Brain pericyte (primary cell): ENCODE measurements around the gene PARG.
"Not testable (repeated sequence)": the region's sequence is repeated elsewhere in the genome, so short reads cannot be mapped to it uniquely, and the experiment has no call there.

Experiments
- DNase-seq: peaks from one replicate; pipeline ENCODE4 v3.0.0-alpha.2; 2012; ENCODE audit warnings: low read depth, low spot score

Gene PARG

DNA sequence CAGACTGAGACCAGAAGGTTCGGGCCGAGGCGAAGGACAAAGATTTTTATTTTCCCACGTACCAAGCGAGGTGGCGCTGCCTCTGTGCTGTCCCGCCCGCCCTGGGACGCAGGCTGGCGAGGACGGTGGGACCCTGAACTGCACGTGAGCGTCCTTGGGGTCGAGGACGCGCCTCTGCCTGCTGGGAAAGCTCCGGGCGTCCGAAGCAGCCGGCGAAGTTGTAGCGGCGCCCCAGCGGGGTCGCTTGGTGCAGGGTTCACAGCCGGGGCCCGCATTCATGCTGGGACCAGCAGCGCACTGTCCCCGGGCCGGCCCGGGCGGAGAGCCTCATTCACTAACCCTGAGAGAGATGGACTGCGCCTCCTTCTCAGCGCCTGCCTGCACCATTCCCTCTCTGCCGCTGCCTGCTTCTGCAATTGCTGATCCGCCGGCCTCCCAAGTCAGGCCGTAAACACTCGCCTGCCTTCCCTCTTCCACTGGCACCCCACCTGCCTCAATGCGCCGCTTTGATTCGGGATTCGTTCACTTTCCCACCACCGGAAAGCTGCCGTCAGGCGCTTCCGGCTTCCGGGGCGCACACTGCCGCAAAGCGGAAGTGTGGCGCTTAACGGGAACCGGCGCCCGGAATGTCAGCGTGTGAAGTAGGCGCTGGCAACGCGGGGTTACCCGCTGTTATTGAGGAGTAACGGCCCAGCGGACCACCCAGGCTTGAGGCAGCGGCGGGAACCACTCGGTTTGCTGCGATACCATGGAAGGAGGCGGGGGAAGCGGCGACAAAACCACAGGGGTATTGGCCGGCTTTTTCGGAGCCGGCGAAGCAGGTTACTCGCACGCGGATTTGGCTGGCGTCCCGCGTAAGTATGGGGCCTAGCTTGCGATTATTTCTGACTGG, at the start of gene PARG, which contains the start of gene TIMM23B:
PARG (minus strand) TSS at position 581 of the 892 bp plus-strand sequence; CDS start at position 279, 302 bp downstream.
TIMM23B (plus strand) TSS at position 607 of the 892 bp plus-strand sequence; CDS start at position 749, 142 bp downstream.
- peak; percentile 22 for DNase-seq

DNA sequence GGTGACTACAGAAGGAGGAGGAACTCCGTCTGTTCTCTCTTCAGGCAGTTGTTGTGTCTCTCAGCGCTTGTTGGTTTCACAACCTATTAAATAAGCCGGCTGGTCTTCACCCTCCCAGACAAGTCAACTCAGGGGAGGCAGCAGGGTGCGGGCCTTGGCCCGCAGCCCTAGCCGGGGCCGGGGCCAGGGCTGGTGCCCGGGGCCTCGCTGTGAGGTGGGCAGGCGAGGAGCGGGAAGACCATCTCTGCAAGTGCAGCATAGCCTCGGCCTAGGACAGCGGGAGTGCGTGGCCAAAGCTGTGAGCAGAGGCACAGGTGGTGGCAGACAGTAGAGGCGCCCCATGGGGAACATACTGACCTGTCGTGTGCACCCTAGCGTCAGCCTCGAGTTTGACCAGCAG, 46.5 kb upstream of the PARG start, which contains the start of gene AGAP6:
AGAP6 (plus strand) TSS at position 31 of the 400 bp plus-strand sequence; CDS start at position 341, 310 bp downstream.
- not testable (repeated sequence) for DNase-seq

DNA sequence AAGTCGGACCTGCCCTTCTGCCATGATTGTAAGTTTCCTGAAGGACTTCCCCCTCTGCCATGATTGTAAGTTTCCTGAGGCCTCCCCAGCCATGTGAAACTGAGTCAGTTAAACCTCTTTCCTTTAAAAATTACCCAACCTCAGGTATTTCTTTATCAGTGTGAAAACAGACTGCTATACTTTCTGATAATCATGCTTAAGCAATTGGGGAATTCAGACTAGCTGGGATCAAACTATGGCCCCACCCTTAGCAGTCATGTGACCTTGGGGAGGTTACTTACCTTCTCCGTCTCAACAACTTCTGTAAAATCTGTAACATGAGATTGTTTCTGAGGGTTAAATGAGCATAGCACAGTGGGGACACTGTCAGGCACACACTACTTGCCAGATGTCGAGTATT, 45.4 kb upstream of the PARG start:
- DNase-seq = not testable (repeated sequence)

DNA sequence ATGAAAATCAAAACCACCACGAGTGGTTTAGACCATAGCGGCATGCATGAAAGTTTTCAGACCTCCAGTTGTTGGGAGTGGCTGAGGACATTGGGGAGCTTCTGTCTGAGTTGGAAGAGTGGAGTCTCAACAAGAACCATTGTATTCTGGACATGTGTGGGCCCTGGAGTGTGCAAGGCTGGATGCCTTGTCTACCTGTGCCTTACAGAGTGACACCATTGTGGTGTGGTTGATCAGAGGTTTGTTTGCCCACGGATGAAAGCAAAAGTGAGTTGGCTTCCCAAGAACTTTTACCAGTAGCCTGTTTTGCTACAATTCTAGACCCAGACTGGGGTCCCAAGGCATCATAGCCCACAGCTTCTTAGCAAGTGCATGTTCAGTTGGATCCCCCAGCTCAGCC, 35.9 kb upstream of the PARG start:
- DNase-seq = not testable (repeated sequence)

DNA sequence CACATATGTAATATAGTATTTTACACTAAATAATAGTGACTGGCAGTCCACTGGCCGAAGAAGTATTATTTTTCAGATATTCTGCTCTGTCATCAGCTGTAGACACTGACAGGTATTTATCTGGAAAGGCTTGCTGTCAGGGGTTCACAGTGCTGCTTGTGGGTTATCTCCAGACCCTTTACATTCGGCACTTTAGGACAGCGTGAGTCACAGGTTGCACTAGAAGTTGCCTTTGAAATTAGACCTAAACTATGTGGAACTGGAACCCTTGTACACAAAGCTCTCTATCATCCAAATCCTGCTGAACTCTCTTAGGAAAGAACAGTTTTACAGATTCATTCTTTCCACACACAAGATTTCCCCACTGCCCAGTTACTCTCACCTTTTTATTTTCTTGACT, 30.3 kb upstream of the PARG start:
- not testable (repeated sequence) for DNase-seq

DNA sequence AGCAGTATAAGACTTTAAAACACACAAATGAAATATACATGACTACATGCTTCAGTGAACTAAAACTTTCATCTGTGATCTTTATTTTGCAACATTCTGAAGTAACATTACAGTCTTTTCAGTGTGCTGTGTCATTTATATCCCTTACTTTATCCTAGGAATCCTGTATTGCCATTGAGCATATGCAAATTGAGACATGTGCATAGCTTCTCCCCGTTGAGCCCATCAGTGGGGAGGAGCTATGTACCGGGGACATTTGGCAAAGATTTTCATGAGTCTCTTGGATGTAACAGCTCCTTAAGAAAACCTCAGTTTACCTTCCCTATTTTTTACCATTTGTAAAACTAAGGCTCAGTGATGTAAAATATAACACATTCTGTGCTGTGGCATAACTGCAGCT, 29.6 kb upstream of the PARG start:
- not testable (repeated sequence) for DNase-seq

DNA sequence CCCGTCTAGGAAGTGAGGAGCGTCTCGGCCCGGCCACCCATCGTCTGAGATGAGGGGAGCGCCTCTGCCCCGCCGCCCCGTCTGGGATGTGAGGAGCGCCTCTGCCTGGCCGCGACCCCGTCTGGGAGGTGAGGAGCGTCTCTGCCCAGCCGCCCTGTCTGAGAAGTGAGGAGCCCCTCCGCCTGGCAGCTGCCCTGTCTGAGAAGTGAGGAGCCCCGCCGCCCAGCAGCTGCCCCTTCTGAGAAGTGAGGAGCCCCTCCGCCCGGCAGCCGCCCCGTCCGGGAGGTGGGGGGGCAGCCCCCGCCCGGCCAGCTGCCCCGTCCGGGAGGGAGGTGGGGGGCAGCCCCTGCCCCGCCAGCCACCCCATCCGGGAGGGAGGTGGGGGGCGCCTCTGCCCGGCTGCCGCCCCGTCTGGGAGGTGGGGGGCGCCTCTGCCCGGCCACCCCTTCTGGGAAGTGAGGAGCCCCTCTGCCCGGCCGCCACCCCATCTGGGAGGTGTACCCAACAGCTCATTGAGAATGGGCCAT, 28.6 kb upstream of the PARG start:
- not testable (repeated sequence) for DNase-seq

DNA sequence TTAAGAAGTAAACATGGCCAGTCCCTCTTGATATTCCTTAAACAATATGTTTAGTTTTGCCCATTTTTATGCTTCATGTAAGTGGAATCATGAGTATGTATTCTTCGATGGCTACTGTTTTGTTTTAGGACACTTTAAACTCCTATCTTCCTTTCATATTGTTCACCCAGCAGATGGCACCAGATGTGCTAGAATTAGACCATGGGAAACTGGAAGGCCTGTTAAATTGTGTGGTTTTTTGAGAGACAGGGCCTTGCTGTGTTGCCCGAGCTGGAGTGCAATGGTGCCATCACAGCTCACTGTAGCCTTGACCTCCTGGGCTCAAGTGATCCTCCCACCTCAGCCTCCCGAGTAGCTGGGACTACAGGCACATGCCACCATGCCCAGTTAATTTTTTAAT, 11.3 kb upstream of the PARG start:
- DNase-seq = not testable (repeated sequence)

DNA sequence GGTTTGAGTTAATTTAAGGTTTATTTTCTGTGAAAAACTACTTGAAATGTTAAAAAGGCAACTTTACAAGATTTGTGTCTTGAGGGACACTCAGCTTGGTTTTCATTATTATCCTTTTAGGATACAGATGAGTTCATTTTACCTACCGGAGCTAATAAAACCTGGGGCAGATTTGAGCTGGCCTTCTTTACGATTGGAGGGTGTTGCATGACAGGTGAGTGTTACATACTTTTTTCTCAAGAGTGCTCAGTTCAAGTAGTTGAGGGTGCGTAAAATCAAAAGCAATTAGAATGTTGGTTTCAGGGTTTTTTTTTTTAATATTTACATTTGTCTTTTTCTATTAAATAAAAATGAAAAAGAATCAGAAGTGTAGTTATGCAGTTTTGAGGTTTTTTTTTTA, 10.2 kb upstream of the PARG start:
- DNase-seq = not testable (repeated sequence)

DNA sequence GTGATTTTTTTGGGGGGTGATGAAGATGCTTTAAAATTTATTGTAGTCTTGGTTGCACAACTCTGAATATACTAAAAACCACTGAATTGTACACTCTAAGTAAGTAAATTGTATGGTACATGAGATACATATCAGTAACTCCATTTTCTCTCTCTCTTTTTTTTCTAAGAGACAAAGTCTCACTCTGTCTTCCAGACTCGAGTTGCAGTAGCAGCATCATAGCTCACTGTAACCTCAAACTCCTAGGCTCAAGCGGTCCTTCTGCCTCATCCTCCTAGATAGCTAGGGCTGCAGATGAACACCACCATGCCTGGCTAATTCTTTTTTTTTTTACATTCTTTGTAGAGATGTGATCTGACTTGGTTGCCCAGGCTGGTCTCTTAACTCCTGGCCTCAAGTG, 6.9 kb upstream of the PARG start:
- not testable (repeated sequence) for DNase-seq

DNA sequence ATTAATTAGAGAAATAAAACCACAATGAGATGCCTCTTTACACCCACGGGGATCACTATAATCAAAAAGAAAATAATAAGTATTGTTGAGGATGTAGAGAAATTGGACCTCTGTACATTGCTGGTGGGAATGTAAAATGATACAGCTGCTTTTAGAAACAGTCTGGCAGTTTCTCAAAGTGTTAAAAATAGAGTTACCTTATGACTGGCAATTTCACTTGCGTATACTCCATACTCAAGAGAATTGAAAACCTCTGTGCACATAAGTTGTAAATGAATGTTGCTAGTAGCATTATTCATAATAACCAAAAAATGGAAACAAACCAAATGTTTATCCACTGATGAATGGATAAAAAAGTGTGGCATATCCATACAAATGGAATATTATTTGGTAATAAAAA, 6.3 kb upstream of the PARG start:
- not testable (repeated sequence) for DNase-seq

DNA sequence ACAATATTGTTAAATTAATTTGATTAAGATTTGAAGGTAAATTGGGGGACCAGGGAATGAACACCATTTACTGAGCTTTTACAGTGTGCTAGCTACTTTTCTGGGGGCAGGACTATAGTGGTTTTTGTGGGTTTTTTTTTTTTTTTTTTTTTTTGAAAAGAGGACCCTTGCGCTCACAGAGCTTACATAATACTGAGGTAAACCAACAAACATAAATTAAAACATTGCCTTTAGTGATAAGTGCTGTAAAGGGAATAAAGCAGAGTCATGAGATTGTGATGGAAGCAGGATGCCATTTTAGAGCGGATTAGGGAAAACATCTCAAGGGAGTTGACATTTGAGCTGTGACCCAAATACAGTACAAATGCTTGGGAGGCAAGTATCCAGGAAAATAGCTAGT, 1.8 kb upstream of the PARG start:
- DNase-seq = not testable (repeated sequence)

DNA sequence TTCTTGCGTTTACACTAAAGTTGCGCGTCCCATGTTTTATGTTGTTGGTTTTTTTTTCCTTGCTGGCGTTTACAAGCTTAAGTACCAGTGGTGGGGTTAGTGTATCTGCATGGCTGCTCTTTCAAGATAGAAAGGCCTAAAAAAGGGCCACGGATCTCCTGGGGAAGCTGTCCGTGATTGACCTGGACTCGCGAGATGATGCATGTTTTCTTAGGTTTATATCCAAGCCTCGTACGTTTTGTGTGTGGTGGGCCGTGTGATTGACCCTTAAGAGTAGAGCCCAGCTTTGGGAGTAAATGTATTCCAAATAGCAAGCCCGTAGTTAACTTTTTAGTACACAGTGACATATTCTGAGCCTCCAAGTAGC, 495 bp upstream of the PARG start:
- peak; percentile 1 for DNase-seq

DNA sequence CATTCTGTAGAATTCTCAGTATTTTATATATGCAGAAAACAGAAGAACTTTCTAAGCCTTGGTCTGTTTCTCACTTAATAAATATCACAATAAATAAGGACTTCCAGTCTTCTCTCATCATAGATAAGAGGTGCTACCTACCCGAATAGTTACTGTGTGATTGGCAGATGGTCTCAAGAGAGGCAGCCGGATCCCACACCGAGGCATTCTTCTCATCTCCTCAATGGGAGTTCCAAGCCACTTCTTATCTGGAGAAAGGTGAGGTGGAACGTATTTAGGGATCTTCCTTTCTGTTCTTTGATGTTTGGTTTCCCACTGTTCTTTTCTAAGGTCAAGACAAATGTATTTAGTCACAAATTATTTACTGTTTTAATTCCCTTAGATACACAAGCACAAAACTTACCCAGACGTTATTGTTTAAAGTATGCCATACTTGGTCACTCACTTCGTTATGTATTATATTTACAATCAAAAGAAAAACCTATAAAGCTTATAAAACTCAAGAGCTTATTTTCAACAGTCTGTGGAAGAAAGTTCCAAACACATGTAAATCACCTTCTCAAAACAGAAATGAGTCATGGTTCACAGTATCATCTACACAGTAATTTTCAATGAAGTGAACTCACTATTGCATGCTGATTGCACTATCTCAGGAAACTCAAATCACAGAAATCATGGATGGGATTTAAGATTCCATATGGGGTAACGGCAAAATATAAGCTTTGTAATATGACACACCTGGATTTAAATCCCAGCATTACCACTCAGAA, 9.7 kb downstream of the PARG start:
- not testable (repeated sequence) for DNase-seq

DNA sequence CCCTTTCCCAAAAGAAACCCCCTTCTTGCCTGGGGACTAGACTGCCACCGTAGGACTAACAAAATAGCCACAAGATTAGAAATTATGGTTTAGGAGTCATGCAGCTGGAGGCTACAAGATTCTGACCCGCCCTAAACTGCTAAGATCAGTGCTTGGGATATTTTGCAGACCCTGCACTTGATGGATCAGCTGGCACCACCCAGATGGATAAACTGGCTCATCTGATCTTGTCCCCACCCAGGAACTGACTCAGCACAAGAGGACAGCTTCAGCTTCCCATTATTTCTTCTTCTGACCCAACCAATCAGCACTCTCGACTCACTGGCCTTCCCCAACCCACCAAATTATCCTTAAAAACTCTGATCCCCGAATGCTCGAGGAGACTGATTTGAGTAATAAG, 10.6 kb downstream of the PARG start:
- not testable (repeated sequence) for DNase-seq

DNA sequence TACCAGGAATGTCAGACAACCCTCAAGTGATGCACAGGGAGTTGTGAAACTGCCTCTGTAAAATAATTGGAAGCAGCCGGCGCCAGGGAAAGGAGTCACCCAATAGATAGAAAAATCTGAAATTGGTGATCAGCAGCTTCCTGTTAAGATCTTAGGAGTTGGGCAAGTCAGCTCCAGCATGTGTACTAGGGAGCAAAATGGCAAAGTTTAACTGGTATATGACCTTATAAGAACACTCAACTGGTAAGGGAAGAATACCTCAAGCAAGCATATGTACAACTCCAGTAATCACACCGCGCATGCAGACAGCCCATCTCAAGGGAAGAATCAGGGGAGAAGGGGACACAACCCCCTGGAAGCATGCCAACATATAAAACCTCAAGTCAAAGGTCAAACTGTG, 18.3 kb downstream of the PARG start:
- DNase-seq = not testable (repeated sequence)

DNA sequence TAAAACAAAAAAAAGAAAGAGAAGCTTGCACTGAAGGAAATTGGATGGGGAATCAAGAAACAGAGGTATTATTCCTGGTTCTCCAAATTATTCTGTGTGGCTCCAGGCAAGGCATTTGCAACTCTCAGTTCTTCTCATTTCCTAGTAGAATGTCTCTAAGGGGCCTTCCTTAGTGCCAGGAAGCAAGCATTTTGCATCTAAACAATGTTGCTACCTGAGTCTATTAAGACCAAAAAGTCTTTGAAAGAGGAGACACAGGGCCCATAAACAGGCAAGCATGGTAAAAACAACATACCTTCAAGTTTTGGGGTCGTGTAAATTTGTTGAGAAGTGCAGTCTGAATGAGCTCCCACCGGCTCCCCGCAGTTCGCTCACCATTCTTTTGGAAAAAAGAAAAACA, 19.8 kb downstream of the PARG start:
- DNase-seq = not testable (repeated sequence)

DNA sequence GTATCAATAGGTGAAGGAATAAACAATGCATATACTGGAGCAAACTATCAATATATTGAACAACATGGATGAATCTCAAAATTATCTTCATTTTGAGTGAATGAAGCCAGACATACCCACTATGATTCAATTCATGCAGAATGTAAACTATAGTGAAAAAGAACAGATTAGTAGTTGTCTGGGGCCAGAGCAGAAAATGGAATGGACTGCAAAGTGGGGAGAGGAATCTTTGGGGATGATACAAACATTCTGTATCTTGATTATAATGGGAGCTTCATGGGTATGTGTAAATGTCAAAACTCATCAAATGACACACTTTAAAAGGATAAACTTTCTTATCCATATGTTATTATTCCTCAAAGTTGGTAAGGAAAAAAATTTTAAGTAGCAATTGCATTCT, 23.9 kb downstream of the PARG start:
- DNase-seq = not testable (repeated sequence)

DNA sequence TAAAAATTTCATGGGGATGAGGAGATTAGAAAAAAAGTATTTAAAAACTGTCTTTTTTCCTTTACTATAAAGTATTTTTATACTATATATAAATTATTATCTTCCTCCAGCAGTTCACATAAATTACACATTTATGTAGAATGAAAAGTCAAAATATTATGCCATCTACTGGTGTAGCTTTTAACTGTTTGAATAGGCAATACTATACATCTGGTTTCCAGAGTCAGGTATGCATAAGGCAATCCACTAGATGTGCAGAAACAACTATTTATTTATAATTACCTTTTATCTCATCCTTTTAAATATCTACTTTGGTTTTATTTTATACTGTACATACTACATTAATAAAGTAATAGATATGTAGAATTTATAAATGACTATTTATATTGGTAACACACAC, 25.4 kb downstream of the PARG start:
- DNase-seq = not testable (repeated sequence)

DNA sequence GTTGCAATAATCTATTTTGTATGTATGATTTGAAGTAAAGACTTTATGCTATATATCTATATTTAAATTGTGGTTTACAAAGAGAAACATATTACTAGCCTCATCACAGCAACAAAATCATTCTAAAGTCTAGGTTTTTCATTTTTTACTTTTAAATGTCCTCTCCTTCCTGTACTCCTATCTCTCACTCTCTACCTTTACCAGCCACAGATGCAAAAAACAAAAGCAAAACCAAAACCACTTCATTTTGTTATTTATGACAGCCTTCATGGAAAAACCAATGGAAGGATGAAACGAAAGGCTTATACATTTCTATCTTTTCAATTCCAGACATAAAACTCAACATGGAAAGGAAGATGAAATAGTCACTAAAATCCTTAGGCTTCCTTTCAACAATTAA, 31.5 kb downstream of the PARG start:
- DNase-seq = not testable (repeated sequence)

DNA sequence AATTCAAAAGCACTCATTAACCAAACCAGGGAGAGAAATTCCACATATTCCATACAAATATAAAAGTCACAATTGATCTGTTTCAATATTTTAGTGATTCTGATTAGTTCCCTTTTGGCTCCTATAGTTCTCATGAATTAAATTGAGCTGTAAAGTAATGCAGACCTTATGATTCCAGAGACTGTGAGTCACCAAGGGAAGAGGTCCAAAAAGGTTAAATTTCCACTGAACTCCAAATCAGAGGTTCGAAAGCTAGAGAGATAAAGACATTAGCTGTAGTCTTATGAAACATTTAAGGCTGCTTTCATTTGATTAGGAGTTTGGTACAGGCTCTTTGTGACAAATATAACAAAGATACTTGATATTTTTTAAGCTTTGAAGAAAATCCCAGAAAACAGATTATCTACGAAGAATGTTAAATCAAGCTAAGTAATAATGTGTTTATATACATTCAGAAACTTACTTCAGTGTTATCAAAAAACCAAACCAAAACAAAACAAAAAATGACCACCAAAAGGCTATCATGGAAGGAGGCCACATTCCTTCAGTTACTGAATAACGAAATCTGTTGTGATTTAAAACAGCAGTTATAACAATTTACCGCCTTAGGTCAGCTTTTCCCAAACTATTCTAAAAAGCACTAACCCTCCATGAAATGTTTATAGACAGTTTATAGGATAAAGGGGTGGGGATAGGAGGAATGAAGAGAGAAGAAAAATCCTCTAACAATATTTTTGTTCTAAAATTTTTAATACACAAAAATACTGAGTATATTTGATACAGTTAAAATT, 33.3 kb downstream of the PARG start:
- DNase-seq = not testable (repeated sequence)
